ENCODE data around the gene ZBTB14.

Gene ZBTB14, protein sequence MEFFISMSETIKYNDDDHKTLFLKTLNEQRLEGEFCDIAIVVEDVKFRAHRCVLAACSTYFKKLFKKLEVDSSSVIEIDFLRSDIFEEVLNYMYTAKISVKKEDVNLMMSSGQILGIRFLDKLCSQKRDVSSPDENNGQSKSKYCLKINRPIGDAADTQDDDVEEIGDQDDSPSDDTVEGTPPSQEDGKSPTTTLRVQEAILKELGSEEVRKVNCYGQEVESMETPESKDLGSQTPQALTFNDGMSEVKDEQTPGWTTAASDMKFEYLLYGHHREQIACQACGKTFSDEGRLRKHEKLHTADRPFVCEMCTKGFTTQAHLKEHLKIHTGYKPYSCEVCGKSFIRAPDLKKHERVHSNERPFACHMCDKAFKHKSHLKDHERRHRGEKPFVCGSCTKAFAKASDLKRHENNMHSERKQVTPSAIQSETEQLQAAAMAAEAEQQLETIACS

DNA sequence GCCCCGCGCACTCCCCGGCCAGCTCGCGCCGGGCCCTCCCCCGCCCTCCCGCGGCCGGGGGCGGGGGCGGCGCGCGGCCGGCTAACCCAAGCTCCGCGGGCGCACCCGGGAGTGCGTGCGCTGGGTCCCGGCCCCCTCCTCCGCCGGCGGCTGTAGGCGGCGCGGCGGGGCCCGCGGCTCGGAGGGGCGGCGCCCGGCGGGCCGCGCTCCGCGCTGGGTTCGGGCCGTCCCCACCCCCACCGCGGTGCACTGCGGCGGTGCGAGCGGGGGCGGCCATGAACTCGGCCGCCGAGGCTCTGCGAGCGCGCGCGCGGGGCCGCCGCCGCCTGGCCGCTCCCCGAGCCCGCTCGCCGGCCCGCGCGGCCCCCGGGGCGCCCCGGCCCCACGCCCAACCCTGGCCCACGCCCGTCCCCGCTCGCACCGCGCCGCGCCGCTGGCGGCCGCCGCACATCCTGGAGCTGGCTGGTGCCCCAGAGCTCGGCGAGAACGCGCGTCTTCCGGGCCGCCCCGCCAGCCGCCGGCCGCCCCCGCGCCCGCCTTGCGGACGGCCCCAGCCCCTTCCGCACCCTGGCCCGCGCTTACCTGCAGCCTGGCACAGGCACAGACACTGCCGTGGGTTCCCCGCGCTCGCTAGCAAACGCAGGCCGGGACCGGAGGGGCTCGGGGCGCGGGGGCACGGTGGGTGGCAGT, at the start of gene ZBTB14:
ZBTB14 (minus strand) TSS at position 496 of the 690 bp plus-strand sequence. CDS start 2,480 bp downstream, outside the sequence.
- TF ChIP-seq, protein P1, sequence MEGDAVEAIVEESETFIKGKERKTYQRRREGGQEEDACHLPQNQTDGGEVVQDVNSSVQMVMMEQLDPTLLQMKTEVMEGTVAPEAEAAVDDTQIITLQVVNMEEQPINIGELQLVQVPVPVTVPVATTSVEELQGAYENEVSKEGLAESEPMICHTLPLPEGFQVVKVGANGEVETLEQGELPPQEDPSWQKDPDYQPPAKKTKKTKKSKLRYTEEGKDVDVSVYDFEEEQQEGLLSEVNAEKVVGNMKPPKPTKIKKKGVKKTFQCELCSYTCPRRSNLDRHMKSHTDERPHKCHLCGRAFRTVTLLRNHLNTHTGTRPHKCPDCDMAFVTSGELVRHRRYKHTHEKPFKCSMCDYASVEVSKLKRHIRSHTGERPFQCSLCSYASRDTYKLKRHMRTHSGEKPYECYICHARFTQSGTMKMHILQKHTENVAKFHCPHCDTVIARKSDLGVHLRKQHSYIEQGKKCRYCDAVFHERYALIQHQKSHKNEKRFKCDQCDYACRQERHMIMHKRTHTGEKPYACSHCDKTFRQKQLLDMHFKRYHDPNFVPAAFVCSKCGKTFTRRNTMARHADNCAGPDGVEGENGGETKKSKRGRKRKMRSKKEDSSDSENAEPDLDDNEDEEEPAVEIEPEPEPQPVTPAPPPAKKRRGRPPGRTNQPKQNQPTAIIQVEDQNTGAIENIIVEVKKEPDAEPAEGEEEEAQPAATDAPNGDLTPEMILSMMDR (IDR thresholded peaks at IDR 0.05; ENCODE audit: low read depth, low read length), result no peak
- peak; percentile 31 for DNase-seq (ENCODE audit: extremely low read depth, low read depth)

DNA sequence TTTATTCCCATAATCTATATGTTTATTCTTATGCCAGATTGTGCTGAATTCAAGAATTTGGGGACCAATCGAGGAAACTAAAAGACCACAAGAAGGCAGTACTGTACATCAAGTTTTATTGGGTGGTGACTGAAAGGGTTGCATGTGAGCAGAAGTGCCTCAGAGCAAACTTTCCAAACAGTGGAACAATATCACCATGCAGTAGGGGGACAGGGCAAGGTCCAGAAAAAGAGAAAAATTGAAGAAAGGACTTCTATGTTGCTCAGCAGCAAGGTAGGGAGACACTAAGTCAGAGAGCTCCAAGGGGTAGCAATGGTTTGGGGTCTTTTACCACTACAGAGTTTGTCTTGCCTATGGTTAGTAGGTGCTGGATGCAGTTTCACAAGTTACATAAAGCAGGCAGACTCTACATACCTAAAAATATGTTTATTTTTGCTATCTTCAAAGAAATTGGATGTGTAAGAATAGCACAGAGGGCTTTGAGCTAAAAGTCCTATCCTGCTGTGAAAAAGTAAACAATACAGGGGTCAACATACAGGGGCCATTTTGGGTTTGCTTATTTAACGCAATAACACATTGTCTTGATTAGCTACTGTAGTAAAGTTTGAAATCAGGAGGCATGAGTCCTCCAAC, 43.8 kb upstream of the ZBTB14 start:
- no peak for DNase-seq (ENCODE audit: extremely low read depth, low read depth)

DNA sequence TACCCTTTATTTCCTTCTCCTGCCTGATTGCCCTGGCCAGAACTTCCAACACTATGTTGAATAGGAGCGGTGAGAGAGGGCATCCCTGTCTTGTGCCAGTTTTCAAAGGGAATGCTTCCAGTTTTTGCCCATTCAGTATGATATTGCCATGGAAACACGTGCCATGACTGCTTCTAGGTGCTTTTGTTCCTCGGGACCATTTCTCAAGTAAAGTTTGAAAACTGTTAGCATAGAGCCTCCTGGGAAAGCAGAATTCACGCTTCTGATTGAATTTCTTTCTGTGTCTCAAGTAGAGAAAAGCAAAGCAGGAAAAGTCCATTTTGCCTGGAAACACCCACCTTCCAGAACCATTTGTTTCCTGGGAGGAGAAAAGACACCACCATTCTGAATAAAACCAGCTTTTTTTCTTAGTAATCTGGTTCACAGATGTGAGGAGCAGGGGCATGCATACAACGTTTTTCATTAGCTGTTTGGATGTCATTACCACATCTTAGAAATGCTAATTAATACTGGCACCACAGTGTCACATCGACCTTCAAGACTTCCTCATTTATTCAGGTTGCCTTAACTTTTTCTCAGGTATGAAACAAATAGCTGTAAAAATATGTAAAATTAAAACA, 39.0 kb upstream of the ZBTB14 start:
- TF ChIP-seq, protein P1 (IDR thresholded peaks at IDR 0.05; ENCODE audit: low read depth, low read length), result no peak
- DNase-seq (ENCODE audit: extremely low read depth, low read depth), result no peak

More for the DNA sequence above, 43.8 kb upstream of the ZBTB14 start:
- TF ChIP-seq, protein P1 (IDR thresholded peaks at IDR 0.05; ENCODE audit: low read depth, low read length), result no peak

DNA sequence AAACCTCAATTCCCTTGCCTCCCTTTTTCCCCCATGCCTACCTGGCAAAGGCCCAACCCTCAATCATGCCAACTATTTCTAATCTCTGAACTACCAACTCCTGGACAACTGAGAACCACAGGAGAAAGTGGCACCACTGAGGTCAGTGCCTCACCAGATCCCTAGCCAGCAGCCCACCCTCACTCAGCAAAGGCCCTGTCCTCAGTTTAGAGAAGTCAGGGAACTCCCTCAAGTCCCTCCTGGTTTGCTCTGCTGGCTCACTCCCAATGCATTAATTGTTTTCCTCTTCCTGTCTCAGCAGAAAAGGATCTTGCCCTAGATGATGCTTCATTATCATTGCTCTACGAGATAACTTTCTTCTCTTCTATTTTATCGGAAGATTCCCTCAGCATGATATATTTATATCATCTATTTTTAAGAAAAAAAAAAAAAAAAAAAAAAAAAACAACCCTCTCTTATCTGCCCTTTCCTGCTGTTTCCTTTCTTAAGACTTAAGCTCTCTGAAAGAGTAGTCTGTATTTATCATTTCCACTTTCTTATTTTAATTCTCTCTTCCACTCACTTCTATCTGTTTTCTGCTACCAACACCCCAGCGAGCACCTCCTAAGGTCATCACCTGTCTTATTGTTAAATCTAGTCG, 22.7 kb upstream of the ZBTB14 start:
- DNase-seq (ENCODE audit: extremely low read depth, low read depth), result no peak
- TF ChIP-seq, protein P1 (IDR thresholded peaks at IDR 0.05; ENCODE audit: low read depth, low read length), result no peak

DNA sequence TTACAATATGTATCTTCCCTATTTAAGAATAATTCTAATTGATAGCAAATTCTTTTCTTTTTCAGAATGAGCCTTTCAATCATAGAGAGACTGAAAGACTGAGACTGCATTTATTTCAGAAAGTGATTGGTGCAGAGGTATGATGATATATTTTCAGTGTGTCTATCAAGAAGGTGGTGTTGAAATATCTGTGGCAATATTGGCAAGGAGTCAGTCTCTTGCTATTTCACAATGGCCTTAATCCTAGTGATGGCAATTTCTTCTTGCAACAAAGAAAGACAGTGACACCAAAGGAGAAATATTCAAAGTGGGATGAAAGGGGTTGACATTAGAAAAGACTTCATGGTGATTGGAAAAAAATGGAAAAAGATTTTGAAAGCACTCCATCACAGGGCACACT, 21.7 kb upstream of the ZBTB14 start:
- DNase-seq (ENCODE audit: extremely low read depth, low read depth), result no peak
- TF ChIP-seq, protein P1 (IDR thresholded peaks at IDR 0.05; ENCODE audit: low read depth, low read length), result no peak

DNA sequence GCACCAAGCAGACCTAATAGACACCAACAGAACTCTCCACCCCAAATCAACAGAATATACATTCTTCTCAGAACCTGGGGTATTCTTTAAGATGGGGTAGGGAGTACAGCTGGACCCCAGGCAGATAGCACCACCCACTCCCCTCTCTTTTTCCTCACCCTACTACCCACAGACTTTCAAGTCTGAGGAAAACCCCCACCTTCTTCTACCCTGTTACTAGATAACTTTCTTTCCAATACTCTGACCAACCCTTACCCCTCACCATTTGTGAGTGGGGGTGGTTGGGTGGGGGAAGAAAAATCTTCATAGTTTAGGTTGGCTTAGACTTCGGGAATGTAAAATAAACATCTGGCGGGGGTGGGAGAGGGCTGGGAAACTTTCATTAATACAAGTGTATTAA, 20.3 kb upstream of the ZBTB14 start:
- TF ChIP-seq, protein P1 (IDR thresholded peaks at IDR 0.05; ENCODE audit: low read depth, low read length), result no peak
- no peak for DNase-seq (ENCODE audit: extremely low read depth, low read depth)

Measured in AG09319 (cell line).